Fibroblast of mammary gland (primary cell): Measurements from ENCODE around the gene PDK1.
"Not testable (repeated sequence)": the region's sequence is repeated elsewhere in the genome, so short reads cannot be mapped to it uniquely, and the experiment has no call there.

Experiments
- DNase-seq: peaks from one replicate; pipeline ENCODE4 v3.0.0-alpha.2; 2010; ENCODE audit warnings: low read depth
- H3K4me3 ChIP-seq: 2 replicates; pipeline ENCODE4 v1.5.1; 2011; ENCODE audit warnings: low read depth, mild to moderate bottlenecking, low read length, moderate library complexity; ENCODE audit not compliant: control insufficient read depth
- TF ChIP-seq, protein P1 (sequence below): conservative IDR thresholded peaks from 2 replicates; pipeline ENCODE4 v1.5.1; 2011; ENCODE audit warnings: low read depth, low read length, inconsistent platforms; ENCODE audit not compliant: control insufficient read depth, insufficient read depth

The PDK1 gene

DNA sequence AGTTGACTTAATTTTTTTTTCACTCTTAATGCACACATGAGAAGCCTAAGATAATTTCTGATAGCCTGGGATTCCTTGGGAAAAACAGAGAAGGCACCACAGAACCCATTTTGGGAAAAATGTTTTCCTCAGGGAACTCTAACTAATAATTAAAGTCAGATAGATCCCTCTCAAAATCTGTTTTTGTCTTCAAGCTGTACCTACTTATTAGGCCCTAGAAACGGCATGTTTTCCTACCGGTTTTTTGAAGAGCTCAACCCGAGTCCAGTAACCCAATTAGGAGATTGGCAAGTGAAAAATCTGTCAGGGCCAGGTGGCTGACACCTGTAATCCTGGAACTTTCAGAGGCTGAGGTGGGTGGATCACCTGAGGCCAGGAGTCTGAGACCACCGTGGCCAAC, 16.1 kb upstream of the PDK1 start:
- no peak for DNase-seq
- H3K4me3 ChIP-seq, result no peak overlapping the region
- TF ChIP-seq, protein P1, sequence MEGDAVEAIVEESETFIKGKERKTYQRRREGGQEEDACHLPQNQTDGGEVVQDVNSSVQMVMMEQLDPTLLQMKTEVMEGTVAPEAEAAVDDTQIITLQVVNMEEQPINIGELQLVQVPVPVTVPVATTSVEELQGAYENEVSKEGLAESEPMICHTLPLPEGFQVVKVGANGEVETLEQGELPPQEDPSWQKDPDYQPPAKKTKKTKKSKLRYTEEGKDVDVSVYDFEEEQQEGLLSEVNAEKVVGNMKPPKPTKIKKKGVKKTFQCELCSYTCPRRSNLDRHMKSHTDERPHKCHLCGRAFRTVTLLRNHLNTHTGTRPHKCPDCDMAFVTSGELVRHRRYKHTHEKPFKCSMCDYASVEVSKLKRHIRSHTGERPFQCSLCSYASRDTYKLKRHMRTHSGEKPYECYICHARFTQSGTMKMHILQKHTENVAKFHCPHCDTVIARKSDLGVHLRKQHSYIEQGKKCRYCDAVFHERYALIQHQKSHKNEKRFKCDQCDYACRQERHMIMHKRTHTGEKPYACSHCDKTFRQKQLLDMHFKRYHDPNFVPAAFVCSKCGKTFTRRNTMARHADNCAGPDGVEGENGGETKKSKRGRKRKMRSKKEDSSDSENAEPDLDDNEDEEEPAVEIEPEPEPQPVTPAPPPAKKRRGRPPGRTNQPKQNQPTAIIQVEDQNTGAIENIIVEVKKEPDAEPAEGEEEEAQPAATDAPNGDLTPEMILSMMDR, result no peak

DNA sequence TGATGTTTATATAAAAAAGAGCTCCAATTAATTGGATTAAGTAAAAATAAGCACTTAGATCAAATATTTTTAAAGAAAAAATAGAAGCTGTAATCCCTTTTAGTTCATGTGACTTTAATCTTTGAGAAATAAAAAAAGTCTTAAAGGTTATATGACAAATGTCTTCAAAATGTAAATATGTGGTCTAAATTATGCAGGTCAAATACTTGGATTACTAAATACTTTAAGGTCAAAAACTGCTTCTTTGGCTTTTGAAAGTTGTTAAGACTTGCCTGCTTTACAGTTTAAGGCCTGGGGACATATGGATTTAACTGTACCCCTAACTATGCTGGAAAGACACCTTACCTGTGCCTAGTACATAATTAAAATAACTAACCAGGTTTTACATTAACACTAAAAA, 15.5 kb upstream of the PDK1 start:
- TF ChIP-seq, protein P1, result no peak
- no peak for DNase-seq
- no peak overlapping the region for H3K4me3 ChIP-seq

DNA sequence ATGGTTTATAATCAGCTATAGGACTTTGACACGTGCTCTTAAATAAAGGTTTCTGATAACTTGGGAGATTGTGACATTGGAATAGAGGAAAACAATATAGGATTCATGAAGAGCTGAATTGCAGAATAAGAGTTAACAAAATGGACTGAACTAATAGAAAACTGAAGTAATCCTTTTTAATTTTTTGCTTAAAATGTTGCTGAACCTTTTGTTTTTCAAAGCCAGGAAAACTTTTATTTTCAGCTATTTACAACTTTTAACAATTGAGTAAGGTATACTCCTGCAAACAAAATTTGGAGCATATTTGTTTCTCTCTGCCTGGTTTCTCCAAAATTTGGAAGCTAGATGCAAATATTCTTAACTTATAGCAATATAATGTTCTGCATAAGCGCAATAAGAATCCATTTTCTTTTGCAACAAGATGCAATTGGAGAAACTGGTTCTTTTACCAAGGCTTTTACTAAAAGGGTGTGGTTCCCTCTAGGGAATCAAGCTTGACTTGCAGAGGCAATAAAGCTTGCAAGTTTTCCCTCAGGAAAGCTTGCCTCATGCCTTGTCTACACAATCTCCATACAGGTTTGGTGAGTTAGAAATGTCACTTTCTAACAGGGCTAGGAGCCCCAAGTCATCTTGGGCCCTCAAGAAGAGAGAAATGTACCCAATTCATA, 10.3 kb upstream of the PDK1 start:
- no peak overlapping the region for H3K4me3 ChIP-seq
- TF ChIP-seq, protein P1, result no peak
- DNase-seq, result no peak

DNA sequence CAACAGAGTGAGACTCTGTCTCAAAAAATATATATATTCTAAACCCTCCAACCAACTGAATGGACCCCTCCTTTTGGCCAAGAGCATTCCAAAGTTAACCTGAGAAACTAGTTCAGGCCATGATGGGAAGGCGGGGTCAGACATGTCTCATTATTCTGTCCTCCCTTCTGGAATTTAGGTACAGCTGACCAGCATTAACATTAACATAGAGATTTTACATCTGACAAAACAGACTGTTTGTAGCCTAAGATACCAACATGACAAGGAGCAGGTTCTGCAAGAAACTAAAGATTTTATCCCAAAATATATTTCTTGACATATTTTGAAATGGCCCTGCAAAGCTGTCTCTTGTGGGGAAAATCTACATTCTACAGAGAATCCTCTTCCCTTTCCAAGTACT, 6.8 kb upstream of the PDK1 start:
- DNase-seq, result no peak
- TF ChIP-seq, protein P1, result no peak
- no peak overlapping the region for H3K4me3 ChIP-seq

DNA sequence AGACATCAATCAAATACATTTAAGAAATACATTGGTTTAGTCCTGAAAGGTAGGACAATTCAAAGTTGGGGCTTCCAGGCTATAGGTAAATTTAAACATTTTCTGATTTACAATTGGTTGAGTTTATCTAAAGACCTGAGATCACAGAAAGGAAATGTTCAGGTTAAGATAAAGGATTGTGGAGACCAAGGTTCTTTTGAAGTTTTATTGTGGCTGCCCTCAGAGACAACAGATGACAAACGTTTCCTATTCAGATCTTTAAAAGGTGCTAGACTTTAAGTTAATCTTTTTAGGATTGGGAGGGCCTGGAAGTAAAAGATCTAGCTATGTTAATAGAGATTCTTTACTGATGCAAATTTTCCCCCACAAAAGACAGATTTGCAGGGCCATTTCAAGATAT, 6.1 kb upstream of the PDK1 start:
- DNase-seq, H3K4me3 ChIP-seq: not testable (repeated sequence)

DNA sequence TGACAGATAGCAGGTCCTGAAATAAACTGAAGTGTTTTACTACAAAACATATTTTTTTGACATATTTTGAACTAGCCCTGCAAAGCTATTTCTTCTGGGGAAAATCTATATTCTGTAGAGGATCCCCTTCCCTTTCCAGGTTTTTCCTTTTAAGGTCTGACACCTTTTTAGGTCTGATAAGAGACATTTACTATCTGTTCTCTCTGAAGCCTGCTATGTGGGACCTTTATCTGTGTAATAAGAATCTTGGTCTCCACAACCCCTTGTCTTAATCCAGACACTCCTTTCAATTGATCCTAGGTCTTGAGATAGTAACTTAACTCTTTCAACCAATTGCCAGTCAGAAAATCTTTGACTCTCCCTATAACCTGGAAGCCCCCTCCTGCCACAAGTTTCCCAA, 5.5 kb upstream of the PDK1 start:
- DNase-seq, result no peak
- TF ChIP-seq, protein P1, result no peak
- H3K4me3 ChIP-seq, result no peak overlapping the region

DNA sequence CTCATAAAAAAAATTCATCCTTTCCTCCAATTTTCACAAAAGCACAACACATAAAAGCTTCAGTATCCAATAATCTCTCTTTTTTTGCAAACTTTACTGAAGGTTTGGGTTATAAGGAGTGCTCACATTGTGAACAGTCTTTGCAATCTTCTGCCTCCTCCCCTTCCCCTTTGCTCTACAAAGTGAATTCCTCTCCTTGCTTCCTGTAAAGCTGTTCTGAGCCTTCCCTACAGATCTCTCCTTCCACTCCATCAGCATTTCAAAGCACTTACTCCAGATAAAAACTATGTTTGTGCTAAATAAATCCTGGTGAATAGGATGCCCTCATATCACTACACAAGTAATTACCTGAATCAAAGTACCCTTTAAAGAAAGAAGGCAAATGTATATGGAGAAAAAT, 4.6 kb upstream of the PDK1 start:
- peak; percentile 35 for DNase-seq
- TF ChIP-seq, protein P1, result no peak
- no peak overlapping the region for H3K4me3 ChIP-seq
